ENCODE data around the gene ABHD16B.

Gene ABHD16B

GRCh38 chr20:63861365-63861934, at the start of gene ABHD16B:
ABHD16B (plus strand) TSS chr20:63861498; CDS start chr20:63861541, 43 bp downstream.
- no peak for DNase-seq (ENCODE audit: low read depth)

GRCh38 chr20:63814891-63815614, 46.2 kb upstream of the ABHD16B start:
- no peak for DNase-seq (ENCODE audit: low read depth)

- no peak for DNase-seq (ENCODE audit: low read depth)
These were observed 45.6 kb upstream of the ABHD16B start for GRCh38 chr20:63815615-63816253.

GRCh38 chr20:63819224-63819921, 41.9 kb upstream of the ABHD16B start:
- DNase-seq (ENCODE audit: low read depth), result peak; percentile 13

GRCh38 chr20:63821811-63822210, 39.5 kb upstream of the ABHD16B start:
- no peak for DNase-seq (ENCODE audit: low read depth)

GRCh38 chr20:63822276-63822696, 39.0 kb upstream of the ABHD16B start:
- no peak for DNase-seq (ENCODE audit: low read depth)

GRCh38 chr20:63823691-63824311, 37.5 kb upstream of the ABHD16B start:
- no peak for DNase-seq (ENCODE audit: low read depth)

GRCh38 chr20:63825331-63826118, 35.8 kb upstream of the ABHD16B start:
- DNase-seq (ENCODE audit: low read depth), result no peak

- no peak for DNase-seq (ENCODE audit: low read depth)
These were observed 34.5 kb upstream of the ABHD16B start for GRCh38 chr20:63826753-63827152.

GRCh38 chr20:63828124-63828523, 33.2 kb upstream of the ABHD16B start:
- no peak for DNase-seq (ENCODE audit: low read depth)

- DNase-seq (ENCODE audit: low read depth), result no peak
These were observed 32.8 kb upstream of the ABHD16B start for GRCh38 chr20:63828545-63828944.

GRCh38 chr20:63828951-63829350, 32.3 kb upstream of the ABHD16B start:
- DNase-seq (ENCODE audit: low read depth), result no peak

- DNase-seq (ENCODE audit: low read depth), result no peak
These were observed 31.7 kb upstream of the ABHD16B start for GRCh38 chr20:63829603-63829944.

GRCh38 chr20:63829945-63830835, 31.1 kb upstream of the ABHD16B start:
- DNase-seq (ENCODE audit: low read depth), result no peak

- DNase-seq (ENCODE audit: low read depth), result no peak
These were observed 30.3 kb upstream of the ABHD16B start, which contains the start of gene ZBTB46 for GRCh38 chr20:63830841-63831588. ZBTB46 (minus strand) TSS chr20:63831264; CDS start chr20:63790757, 40,507 bp downstream.

GRCh38 chr20:63831646-63831992, 29.7 kb upstream of the ABHD16B start:
- no peak for DNase-seq (ENCODE audit: low read depth)

- DNase-seq (ENCODE audit: low read depth), result no peak
These were observed 29.2 kb upstream of the ABHD16B start for GRCh38 chr20:63831993-63832686.

GRCh38 chr20:63833776-63834490, 27.4 kb upstream of the ABHD16B start:
- DNase-seq (ENCODE audit: low read depth), result no peak

All from stromal cell of bone marrow (primary cell).